SIG-M5 treated with dmso at 0.1 percent for 504 hours (cell line): ENCODE measurements around the gene MAGOHB.

Experiments
- DNase-seq: peaks from one replicate; lab custom pipeline; 2025; ENCODE audit not compliant: unreplicated experiment; lab: John Stamatoyannopoulos, UW

MAGOHB gene

GRCh38 chr12:10557329-10557728 is 56.1 kb downstream of the MAGOHB start:
- DNase-seq = no peak

DNA sequence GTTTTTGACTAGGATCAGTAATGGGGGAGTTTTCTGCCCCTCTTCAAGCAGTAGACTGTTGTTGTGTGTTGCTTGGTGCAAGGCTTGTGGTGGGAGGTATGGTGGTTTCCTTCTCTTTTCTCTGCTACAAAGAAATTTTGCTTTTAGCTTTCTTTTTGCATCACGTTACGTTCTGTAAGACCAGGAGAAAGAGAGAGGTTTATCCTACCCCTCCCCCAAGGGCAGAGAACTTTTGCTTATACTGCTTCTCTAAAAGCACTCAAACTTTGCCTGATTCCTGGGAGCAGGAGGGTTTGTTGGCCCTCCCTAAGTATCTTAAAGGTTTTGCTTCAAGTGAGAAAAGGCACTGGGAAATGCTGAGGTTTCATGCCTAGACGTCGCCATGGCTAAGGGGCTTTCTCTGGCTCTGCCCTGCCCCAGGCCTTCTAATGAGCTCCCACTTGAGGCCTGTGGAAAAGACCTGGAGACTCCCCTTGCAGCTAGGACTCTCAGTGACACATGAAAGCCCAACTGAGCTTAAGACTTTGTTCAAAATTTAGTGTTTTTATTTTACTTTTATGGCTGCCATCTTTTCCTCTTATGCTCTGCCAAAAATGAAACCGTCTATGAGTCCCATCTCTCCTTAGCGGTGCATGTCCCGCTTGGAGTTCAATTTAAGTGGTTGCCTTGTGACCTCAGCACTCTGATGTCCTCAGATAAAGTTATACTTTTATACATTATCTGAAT is 58.5 kb downstream of the MAGOHB start:
- DNase-seq = no peak

- DNase-seq = no peak
Observed at GRCh38 chr12:10554228-10554755, 59.1 kb downstream of the MAGOHB start.
